K562 (cell line): ENCODE measurements around the gene PUSL1. TPM values are rescaled to one million over a fixed set of nuclear protein-coding genes. Genes with fewer than 3 reads are reported as not detected.

Experiments
- FOXA3 ChIP-seq, 2 experiments: fragments of 450-650 bp in 1 of 2; sonication (generic) in 1 of 2; formaldehyde crosslinking; IDR thresholded peaks in 1 of 2; conservative IDR thresholded peaks in 1 of 2; 2 replicates each; pipeline versions ENCODE4 v1.4.0 to v1.8.0; 2020 to 2022; ENCODE audit warnings: mild to moderate bottlenecking in 2 of 2, missing genetic modification reagents in 1 of 2
- HMGN3 ChIP-seq: IDR thresholded peaks from 2 replicates; pipeline ENCODE4 v1.6.1; 2011; ENCODE audit warnings: borderline replicate concordance, low read depth, mild to moderate bottlenecking, mixed read lengths, low read length; ENCODE audit not compliant: insufficient read length; ENCODE audit errors: extremely low read depth
- MCM3 ChIP-seq: fragments of 450-650 bp; IDR thresholded peaks from 2 replicates; pipeline ENCODE4 v1.6.1; 2016
- NCOA2 ChIP-seq, 2 experiments: fragments of 450-650 bp; IDR thresholded peaks; 2 replicates each; pipeline ENCODE4 v1.6.1; 2018; ENCODE audit warnings: mild to moderate bottlenecking in 2 of 2, moderate library complexity in 1 of 2; ENCODE audit not compliant: partially characterized antibody in 2 of 2
- NCOA4 ChIP-seq: fragments of 450-650 bp; IDR thresholded peaks from 2 replicates; pipeline ENCODE4 v1.6.1; 2018; ENCODE audit warnings: mild to moderate bottlenecking; ENCODE audit not compliant: partially characterized antibody
- NELFE ChIP-seq: IDR thresholded peaks from 2 replicates; pipeline ENCODE4 v1.6.1; 2011; ENCODE audit warnings: mild to moderate bottlenecking; ENCODE audit not compliant: insufficient read depth, insufficient read length
- POLR2H ChIP-seq: IDR thresholded peaks from 2 replicates; pipeline ENCODE4 v1.6.1; 2016; ENCODE audit warnings: missing genetic modification characterization, low read depth, mild to moderate bottlenecking, control low read depth, missing compliant biosample characterization, moderate library complexity
- POU5F1 ChIP-seq: fragments of 150-350 bp; IDR thresholded peaks from 2 replicates; pipeline ENCODE4 v1.6.1; 2014; ENCODE audit warnings: borderline replicate concordance, low read length, low read depth, mild to moderate bottlenecking; ENCODE audit not compliant: partially characterized antibody
- PPARD ChIP-seq: fragments of 250-450 bp; sonication (Bioruptor Pico); IDR thresholded peaks from 2 replicates; pipeline ENCODE4 v1.8.0; 2022; ENCODE audit warnings: inconsistent platforms, mild to moderate bottlenecking, moderate library complexity
- PREB ChIP-seq: sonication (generic); formaldehyde crosslinking; IDR thresholded peaks from 2 replicates; pipeline ENCODE4 v1.8.1; 2023; ENCODE audit warnings: mild to moderate bottlenecking, missing genetic modification reagents
- RNF2 ChIP-seq: sonication (generic); IDR thresholded peaks from 2 replicates; pipeline ENCODE4 v1.6.1; 2016
- SREBF2 ChIP-seq: sonication (generic); formaldehyde crosslinking; IDR thresholded peaks from 2 replicates; pipeline ENCODE4 v1.4.0; 2020; ENCODE audit warnings: mild to moderate bottlenecking, missing genetic modification reagents
- SRSF9 ChIP-seq: fragments of 200-400 bp; formaldehyde crosslinking; IDR thresholded peaks from 2 replicates; pipeline ENCODE4 v1.6.1; 2017; ENCODE audit warnings: low read depth, low read length, borderline replicate concordance
- TRIM24 ChIP-seq, 2 experiments: fragments of 450-650 bp; IDR thresholded peaks; 2 replicates each; pipeline ENCODE4 v1.6.1; 2016
- ZFPM2 ChIP-seq: fragments of 250-450 bp; sonication (Bioruptor Pico); IDR thresholded peaks from 2 replicates; pipeline ENCODE4 v1.5.1; 2022; ENCODE audit warnings: mild to moderate bottlenecking
- ZNF24 ChIP-seq: fragments of 450-650 bp; IDR thresholded peaks from 2 replicates; pipeline ENCODE4 v1.6.1; 2016
- polyA plus RNA-seq, 8 experiments: library from polyadenylated mRNA; depleted of rRNA in 4 of 8; stranded (reverse) in 5 of 8; unstranded in 3 of 8; fragments of >200 nt; fragmentation: Nextera tagmentation in 2 of 8; fragmentation: Illumina TruSeq in 1 of 8; extraction: Ambion mirVana in 2 of 8; extraction: Trizol in 1 of 8; gene quantifications; 2 replicates each; pipeline versions ENCODE4 v1.2.1 to v1.2.3, GENCODE V29; 2011 to 2014; ENCODE audit warnings: inconsistent platforms in 1 of 8, missing spikeins in 1 of 8
- total RNA-seq, 7 experiments: library from RNA; depleted of rRNA in 6 of 7; stranded (reverse); fragments of >200 nt in 6 of 7; fragmentation: Illumina TruSeq in 2 of 7; extraction: Trizol in 2 of 7; gene quantifications; 2 replicates each; pipeline versions ENCODE4 v1.2.1 to v1.2.3, GENCODE V29; 2011 to 2021; ENCODE audit warnings: low replicate concordance in 1 of 7
- TF ChIP-seq, protein P1 (sequence below), 3 experiments: fragments of 200-800 bp in 1 of 3; fragments of 250-450 bp in 1 of 3; fragments of 450-650 bp in 1 of 3; sonication (Bioruptor Pico) in 1 of 3; sonication (Bioruptor generic) in 1 of 3; formaldehyde crosslinking in 1 of 3; IDR thresholded peaks; 2 replicates each; pipeline versions ENCODE4 v1.6.1 to v1.8.0; 2016 to 2022; ENCODE audit warnings: mild to moderate bottlenecking in 2 of 3, missing genetic modification characterization in 2 of 3, missing compliant biosample characterization in 1 of 3, moderate library complexity in 1 of 3
- TF ChIP-seq, protein P2 (sequence below): sonication (generic); formaldehyde crosslinking; IDR thresholded peaks from 2 replicates; pipeline ENCODE4 v1.8.0; 2022; ENCODE audit warnings: mild to moderate bottlenecking, missing genetic modification reagents
- TF ChIP-seq, protein P3 (sequence below): fragments of 450-650 bp; IDR thresholded peaks from 2 replicates; pipeline ENCODE4 v1.6.1; 2014; ENCODE audit warnings: low read depth, mild to moderate bottlenecking, moderate library complexity, borderline replicate concordance

Gene PUSL1
- total and polyA plus RNA-seq, 9 of the 15 experiments (the other 6 are each of a cell fraction or from before 2014, with no cell fraction given): 0.62 to 86.9 (median 13.6) TPM

DNA sequence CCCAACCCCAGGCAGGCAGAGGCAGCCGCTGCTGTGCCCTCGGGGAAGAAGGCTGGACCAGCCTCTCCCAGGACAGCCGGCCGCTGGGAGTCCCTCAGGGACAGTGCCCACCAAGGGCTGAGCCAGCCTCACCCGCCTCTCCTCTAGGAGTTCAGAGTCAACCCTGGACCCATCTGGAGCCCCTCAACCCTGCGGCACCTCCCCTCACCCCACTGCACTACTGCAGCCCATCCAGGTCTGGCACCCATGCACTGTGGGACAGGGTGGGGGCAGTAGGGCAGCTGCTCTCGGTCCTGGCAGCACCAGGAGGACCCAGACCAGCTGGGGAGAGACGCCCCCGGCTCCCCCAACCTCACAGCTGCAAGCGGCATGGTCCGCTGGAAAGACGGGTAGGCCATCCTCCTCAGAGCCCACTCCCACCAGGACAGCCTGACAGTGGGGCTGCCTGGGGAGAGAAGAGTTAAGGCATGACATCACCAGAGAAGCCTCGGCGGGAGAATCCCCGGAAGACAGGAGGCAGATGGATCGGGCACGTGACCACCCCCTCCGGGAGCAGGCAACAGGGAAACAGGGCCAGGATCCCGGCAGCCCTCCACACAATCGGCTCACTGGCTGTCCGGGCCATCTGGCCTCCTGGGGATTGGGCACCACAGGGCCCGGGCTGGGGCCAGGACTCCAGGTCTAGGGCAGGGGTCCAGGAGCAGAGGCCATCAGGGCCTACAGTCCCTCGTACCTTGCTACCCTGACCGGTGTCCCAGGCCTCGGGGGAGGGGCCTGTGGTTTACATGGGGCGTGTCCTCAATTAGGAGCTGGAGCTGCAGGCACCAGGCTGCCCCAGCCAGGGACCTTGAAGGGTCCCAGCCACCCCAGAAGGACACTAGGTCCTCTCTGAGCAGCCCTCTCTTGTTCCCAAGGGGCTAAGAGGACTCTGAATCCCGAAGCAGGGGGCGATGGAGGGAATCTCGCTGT is 3.8 kb upstream of the PUSL1 start (continued):
- no peak for TF ChIP-seq HMGN3
- no peak for TF ChIP-seq NCOA4
- TF ChIP-seq POU5F1: no peak
- TF ChIP-seq NCOA2 (IDR thresholded peaks at IDR 0.05; ENCODE audit: partially characterized antibody in 2 of 2): no peak
- no peak for TF ChIP-seq MCM3
- no peak for TF ChIP-seq TRIM24 (IDR thresholded peaks at IDR 0.05)
- 0 out of 2 replicates have a peak, but pooled peaks have one; percentile 28 for TF ChIP-seq PREB (CRISPR knock-in tag)
- TF ChIP-seq SRSF9: no peak
- TF ChIP-seq FOXA3 (CRISPR knock-in tag; conservative IDR thresholded peaks at IDR 0.05 in 1 of 2, IDR thresholded peaks at IDR 0.05 in 1 of 2): no peak
- TF ChIP-seq, protein P1, sequence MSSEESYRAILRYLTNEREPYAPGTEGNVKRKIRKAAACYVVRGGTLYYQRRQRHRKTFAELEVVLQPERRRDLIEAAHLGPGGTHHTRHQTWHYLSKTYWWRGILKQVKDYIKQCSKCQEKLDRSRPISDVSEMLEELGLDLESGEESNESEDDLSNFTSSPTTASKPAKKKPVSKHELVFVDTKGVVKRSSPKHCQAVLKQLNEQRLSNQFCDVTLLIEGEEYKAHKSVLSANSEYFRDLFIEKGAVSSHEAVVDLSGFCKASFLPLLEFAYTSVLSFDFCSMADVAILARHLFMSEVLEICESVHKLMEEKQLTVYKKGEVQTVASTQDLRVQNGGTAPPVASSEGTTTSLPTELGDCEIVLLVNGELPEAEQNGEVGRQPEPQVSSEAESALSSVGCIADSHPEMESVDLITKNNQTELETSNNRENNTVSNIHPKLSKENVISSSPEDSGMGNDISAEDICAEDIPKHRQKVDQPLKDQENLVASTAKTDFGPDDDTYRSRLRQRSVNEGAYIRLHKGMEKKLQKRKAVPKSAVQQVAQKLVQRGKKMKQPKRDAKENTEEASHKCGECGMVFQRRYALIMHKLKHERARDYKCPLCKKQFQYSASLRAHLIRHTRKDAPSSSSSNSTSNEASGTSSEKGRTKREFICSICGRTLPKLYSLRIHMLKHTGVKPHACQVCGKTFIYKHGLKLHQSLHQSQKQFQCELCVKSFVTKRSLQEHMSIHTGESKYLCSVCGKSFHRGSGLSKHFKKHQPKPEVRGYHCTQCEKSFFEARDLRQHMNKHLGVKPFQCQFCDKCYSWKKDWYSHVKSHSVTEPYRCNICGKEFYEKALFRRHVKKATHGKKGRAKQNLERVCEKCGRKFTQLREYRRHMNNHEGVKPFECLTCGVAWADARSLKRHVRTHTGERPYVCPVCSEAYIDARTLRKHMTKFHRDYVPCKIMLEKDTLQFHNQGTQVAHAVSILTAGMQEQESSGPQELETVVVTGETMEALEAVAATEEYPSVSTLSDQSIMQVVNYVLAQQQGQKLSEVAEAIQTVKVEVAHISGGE (CRISPR knock-in tag; IDR thresholded peaks at IDR 0.05): no peak; a peak in 1 of 6 replicates
- TF ChIP-seq RNF2: no peak
- TF ChIP-seq ZNF24: no peak
- TF ChIP-seq POLR2H (tag): no peak
- no peak for TF ChIP-seq SREBF2
- no peak for TF ChIP-seq PPARD
- TF ChIP-seq NELFE: no peak
- TF ChIP-seq ZFPM2 (CRISPR knock-in tag): no peak
- TF ChIP-seq, protein P2, sequence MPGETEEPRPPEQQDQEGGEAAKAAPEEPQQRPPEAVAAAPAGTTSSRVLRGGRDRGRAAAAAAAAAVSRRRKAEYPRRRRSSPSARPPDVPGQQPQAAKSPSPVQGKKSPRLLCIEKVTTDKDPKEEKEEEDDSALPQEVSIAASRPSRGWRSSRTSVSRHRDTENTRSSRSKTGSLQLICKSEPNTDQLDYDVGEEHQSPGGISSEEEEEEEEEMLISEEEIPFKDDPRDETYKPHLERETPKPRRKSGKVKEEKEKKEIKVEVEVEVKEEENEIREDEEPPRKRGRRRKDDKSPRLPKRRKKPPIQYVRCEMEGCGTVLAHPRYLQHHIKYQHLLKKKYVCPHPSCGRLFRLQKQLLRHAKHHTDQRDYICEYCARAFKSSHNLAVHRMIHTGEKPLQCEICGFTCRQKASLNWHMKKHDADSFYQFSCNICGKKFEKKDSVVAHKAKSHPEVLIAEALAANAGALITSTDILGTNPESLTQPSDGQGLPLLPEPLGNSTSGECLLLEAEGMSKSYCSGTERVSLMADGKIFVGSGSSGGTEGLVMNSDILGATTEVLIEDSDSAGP (CRISPR knock-in tag): no peak
- TF ChIP-seq, protein P3, sequence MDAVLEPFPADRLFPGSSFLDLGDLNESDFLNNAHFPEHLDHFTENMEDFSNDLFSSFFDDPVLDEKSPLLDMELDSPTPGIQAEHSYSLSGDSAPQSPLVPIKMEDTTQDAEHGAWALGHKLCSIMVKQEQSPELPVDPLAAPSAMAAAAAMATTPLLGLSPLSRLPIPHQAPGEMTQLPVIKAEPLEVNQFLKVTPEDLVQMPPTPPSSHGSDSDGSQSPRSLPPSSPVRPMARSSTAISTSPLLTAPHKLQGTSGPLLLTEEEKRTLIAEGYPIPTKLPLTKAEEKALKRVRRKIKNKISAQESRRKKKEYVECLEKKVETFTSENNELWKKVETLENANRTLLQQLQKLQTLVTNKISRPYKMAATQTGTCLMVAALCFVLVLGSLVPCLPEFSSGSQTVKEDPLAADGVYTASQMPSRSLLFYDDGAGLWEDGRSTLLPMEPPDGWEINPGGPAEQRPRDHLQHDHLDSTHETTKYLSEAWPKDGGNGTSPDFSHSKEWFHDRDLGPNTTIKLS: no peak
